Esophagus squamous epithelium (tissue), 4 donors: ENCODE results near the gene MYCBP2.

Experiments used
- CTCF ChIP-seq, 6 experiments: fragments of 450-650 bp in 4 of 6; fragments of 200-600 bp in 2 of 6; sonication (generic) in 2 of 6; IDR thresholded peaks; one replicate each; pipeline ENCODE4 v1.5.1; 2016 to 2019; ENCODE audit warnings: antibody characterized with exemption in 6 of 6, mild to moderate bottlenecking in 4 of 6, moderate library complexity in 4 of 6
- POLR2A ChIP-seq, 4 donors: fragments of 450-650 bp; IDR thresholded peaks; one replicate each; pipeline ENCODE4 v1.6.1; 2017; ENCODE audit warnings: antibody characterized with exemption in 4 of 4, mild to moderate bottlenecking in 4 of 4, moderate library complexity in 3 of 4

- TF ChIP-seq CTCF (IDR thresholded peaks at IDR 0.05) (no peak), POLR2A (IDR thresholded peaks at IDR 0.05) (no peak)
Observed at GRCh38 chr13:77124423-77124822, 202.5 kb downstream of the MYCBP2 start.
